ENCODE results near the gene DGKH.
A peak's percentile ranks its signal among the peaks of the same experiment; 100 is the strongest.

The DGKH gene

GRCh38 chr13:42228527-42228926 lies 180.1 kb downstream of the DGKH start:
- DNase-seq (ENCODE audit: low spot score), result no peak

GRCh38 chr13:42229287-42229686 lies 180.8 kb downstream of the DGKH start:
- DNase-seq (ENCODE audit: low spot score), result no peak

- no peak for DNase-seq (ENCODE audit: low spot score)
These were observed 184.2 kb downstream of the DGKH start for GRCh38 chr13:42232671-42233070.

- DNase-seq (ENCODE audit: low spot score), result no peak
These were observed 185.3 kb downstream of the DGKH start for GRCh38 chr13:42233726-42234125.

- DNase-seq (ENCODE audit: low spot score), result no peak
These were observed 190.7 kb downstream of the DGKH start for GRCh38 chr13:42239161-42239560.

- no peak for DNase-seq (ENCODE audit: low spot score)
These were observed 191.2 kb downstream of the DGKH start for GRCh38 chr13:42239644-42240043.

GRCh38 chr13:42246541-42246940 lies 198.1 kb downstream of the DGKH start:
- no peak for DNase-seq (ENCODE audit: low spot score)

GRCh38 chr13:42247883-42248282 lies 199.4 kb downstream of the DGKH start:
- no peak for DNase-seq (ENCODE audit: low spot score)

- DNase-seq (ENCODE audit: low spot score), result no peak
These were observed 207.4 kb downstream of the DGKH start for GRCh38 chr13:42255886-42256285.

- no peak for DNase-seq (ENCODE audit: low spot score)
These were observed 210.3 kb downstream of the DGKH start for GRCh38 chr13:42258747-42259146.

GRCh38 chr13:42259515-42259914 lies 211.1 kb downstream of the DGKH start:
- DNase-seq (ENCODE audit: low spot score), result no peak

- DNase-seq (ENCODE audit: low spot score), result no peak
These were observed 212.6 kb downstream of the DGKH start for GRCh38 chr13:42260903-42261654.

- DNase-seq (ENCODE audit: low spot score), result no peak
These were observed 218.0 kb downstream of the DGKH start for GRCh38 chr13:42266473-42266872.

GRCh38 chr13:42270160-42270856 lies 221.9 kb downstream of the DGKH start:
- DNase-seq (ENCODE audit: low spot score), result no peak

GRCh38 chr13:42270857-42271215 lies 222.4 kb downstream of the DGKH start:
- no peak for DNase-seq (ENCODE audit: low spot score)

GRCh38 chr13:42271337-42272114 lies 223.1 kb downstream of the DGKH start:
- DNase-seq (ENCODE audit: low spot score), result peak; percentile 95

GRCh38 chr13:42272115-42272803 lies 223.8 kb downstream of the DGKH start, which contains the start of gene AKAP11:
AKAP11 (plus strand) TSS chr13:42272152; CDS start chr13:42286349, 14,197 bp downstream.
- peak; percentile 79 for DNase-seq (ENCODE audit: low spot score)

GRCh38 chr13:42272804-42273175 lies 224.3 kb downstream of the DGKH start:
- no peak for DNase-seq (ENCODE audit: low spot score)

- no peak for DNase-seq (ENCODE audit: low spot score)
These were observed 226.1 kb downstream of the DGKH start for GRCh38 chr13:42274386-42275097.

GRCh38 chr13:42275098-42275471 lies 226.6 kb downstream of the DGKH start:
- no peak for DNase-seq (ENCODE audit: low spot score)

GRCh38 chr13:42275506-42275905 lies 227.1 kb downstream of the DGKH start:
- no peak for DNase-seq (ENCODE audit: low spot score)

GRCh38 chr13:42276683-42277082 lies 228.2 kb downstream of the DGKH start:
- no peak for DNase-seq (ENCODE audit: low spot score)

Data from ecto neural progenitor cell (in vitro differentiated cells).